Measurements from ENCODE around the gene GPR160. TPM values are rescaled to one million over a fixed set of nuclear protein-coding genes. Genes with fewer than 3 reads are reported as not detected.

The GPR160 gene
- total RNA-seq, 4 donors from 2014 or later: 0.62 to 2.1 (median 1.2) TPM

GRCh38 chr3:170083343-170083742 lies 45.5 kb downstream of the GPR160 start:
- H3K4me3 ChIP-seq: no peak overlapping the region
- no peak overlapping the region for H3K27ac ChIP-seq
- no peak for DNase-seq
- no peaks in the 10 kb centered on the region for H3K4me1 ChIP-seq
- H3K27me3 ChIP-seq: no peaks in the 10 kb centered on the region
- H3K9me3 ChIP-seq: no peaks in the 10 kb centered on the region
- intact Hi-C loops (cut with DNase I; ENCODE audit: low total_unique reads): no loop called here
- no peak for ATAC-seq
- no peak for TF ChIP-seq CTCF (IDR thresholded peaks at IDR 0.05 in 4 of 5, conservative IDR thresholded peaks at IDR 0.05 in 1 of 5)
- TF ChIP-seq POLR2A (IDR thresholded peaks at IDR 0.05): no peak
- H3K36me3 ChIP-seq: peaks cover 0 to 18% of the 10 kb centered on the region in 2 donors
- in situ Hi-C loops (cut with MboI; ENCODE audit: low sequenced_read_pairs in 4 of 4): no loop called here

DNA sequence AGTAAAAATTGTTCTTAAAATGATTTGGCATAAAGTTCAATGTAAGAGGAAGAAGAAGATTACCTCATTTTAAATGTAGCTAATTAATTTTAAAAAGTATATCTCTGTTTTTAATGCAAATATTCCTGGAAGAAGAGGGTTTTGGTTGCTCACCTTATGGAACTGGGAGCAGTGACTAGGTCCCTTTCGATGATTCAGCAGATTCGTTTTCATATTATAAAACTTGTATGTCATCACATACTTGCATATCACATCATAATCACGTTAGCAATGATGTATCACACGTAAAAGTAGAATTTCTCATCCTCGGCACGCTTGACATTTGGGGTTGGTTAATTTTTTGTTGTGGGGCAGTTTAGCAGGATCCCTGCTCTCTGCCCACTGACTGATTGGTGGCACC lies 47.6 kb downstream of the GPR160 start:
- Histone ChIP-seq H3K4me3 (no peak overlapping the region), H3K27me3 (no peaks in the 10 kb centered on the region), H3K27ac (no peak overlapping the region), H3K9me3 (no peaks in the 10 kb centered on the region), H3K36me3 (peaks cover 0 to 22% of the 10 kb centered on the region in 2 donors), H3K4me1 (no peaks in the 10 kb centered on the region)
- intact Hi-C loops (cut with DNase I; ENCODE audit: low total_unique reads) (no loop called here), in situ Hi-C loops (cut with MboI; ENCODE audit: low sequenced_read_pairs in 4 of 4) (no loop called here)
- TF ChIP-seq CTCF (IDR thresholded peaks at IDR 0.05 in 4 of 5, conservative IDR thresholded peaks at IDR 0.05 in 1 of 5) (peak in 1 of 5 experiments; percentile 4), POLR2A (IDR thresholded peaks at IDR 0.05) (no peak)
- ATAC-seq (no peak), DNase-seq (no peak)

DNA sequence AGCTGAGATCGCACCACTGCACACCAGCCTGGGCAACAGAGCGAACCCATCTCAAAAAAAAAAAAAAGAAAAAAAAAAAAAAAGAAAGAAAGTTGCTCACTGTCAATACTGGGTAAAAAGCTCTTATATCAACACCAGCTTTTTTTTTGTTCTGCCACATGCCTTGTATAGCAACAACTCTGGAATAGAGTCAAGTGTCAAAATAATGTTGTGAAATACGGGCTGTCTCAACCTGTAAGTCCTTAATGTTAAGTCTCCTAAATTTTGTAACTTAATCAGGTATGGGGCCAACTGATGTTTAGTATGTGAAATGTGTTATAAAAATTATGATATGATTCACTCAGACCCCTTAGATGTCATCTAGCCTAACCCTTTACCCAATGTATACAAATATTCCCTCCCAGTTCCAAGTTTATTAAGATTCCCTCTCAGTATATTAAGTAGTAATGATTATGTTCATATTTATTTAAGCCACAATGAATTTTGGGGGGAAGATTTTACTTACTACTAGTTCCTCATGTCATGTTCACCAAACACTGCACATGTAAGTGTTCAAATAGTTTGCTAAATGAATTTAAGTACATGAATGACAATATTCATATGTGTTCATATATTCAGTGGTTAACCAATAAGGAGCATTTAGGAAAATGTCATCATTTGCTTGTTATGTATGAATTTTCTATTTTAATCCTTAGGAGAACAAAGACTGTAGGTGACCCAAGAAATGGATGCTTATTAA lies 52.2 kb downstream of the GPR160 start:
- Histone ChIP-seq H3K27ac (no peak overlapping the region), H3K4me3 (no peak overlapping the region), H3K9me3 (no peaks in the 10 kb centered on the region), H3K27me3 (no peaks in the 10 kb centered on the region), H3K4me1 (no peaks in the 10 kb centered on the region), H3K36me3 (peaks cover 0 to 32% of the 10 kb centered on the region in 2 donors)
- DNase-seq (no peak), ATAC-seq (no peak)
- in situ Hi-C loops (cut with MboI; ENCODE audit: low sequenced_read_pairs in 4 of 4): no loop called here
- TF ChIP-seq CTCF (IDR thresholded peaks at IDR 0.05 in 4 of 5, conservative IDR thresholded peaks at IDR 0.05 in 1 of 5) (no peak), POLR2A (IDR thresholded peaks at IDR 0.05) (no peak)
- intact Hi-C loops (cut with DNase I; ENCODE audit: low total_unique reads): no loop called here

DNA sequence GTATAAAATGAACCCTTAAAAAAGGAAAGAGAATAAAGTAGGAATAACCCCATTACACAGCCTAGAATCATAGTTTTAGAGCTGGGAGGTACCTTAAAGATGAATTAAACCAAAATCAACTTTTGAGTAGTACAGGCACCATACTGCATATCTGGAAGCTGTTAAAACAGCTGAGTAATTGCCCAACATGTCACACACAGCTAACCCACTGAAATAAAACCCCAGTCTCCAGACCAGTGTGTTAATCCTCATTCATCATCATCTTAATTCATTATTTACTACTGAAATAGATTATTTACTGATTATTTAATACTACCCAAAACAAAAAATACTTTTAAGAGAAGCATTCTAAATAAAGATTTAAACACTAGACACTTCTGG lies 52.8 kb downstream of the GPR160 start:
- Histone ChIP-seq H3K4me3 (no peak overlapping the region), H3K27ac (no peak overlapping the region), H3K9me3 (no peaks in the 10 kb centered on the region), H3K27me3 (no peaks in the 10 kb centered on the region), H3K36me3 (peaks cover 0 to 32% of the 10 kb centered on the region in 2 donors), H3K4me1 (no peaks in the 10 kb centered on the region)
- in situ Hi-C loops (cut with MboI; ENCODE audit: low sequenced_read_pairs in 4 of 4) (no loop called here), intact Hi-C loops (cut with DNase I; ENCODE audit: low total_unique reads) (no loop called here)
- no peak for ATAC-seq
- no peak for DNase-seq
- no peak for TF ChIP-seq CTCF (IDR thresholded peaks at IDR 0.05 in 4 of 5, conservative IDR thresholded peaks at IDR 0.05 in 1 of 5)
- TF ChIP-seq POLR2A (IDR thresholded peaks at IDR 0.05): no peak

- in situ Hi-C loops (cut with MboI; ENCODE audit: low sequenced_read_pairs in 4 of 4): no loop called here
- Histone ChIP-seq H3K9me3 (no peaks in the 10 kb centered on the region), H3K4me3 (no peak overlapping the region), H3K27me3 (no peaks in the 10 kb centered on the region), H3K4me1 (no peaks in the 10 kb centered on the region), H3K36me3 (peaks cover 0 to 35% of the 10 kb centered on the region in 2 donors), H3K27ac (no peak overlapping the region)
- DNase-seq: no peak
- TF ChIP-seq CTCF (IDR thresholded peaks at IDR 0.05 in 4 of 5, conservative IDR thresholded peaks at IDR 0.05 in 1 of 5) (no peak), POLR2A (IDR thresholded peaks at IDR 0.05) (no peak)
- ATAC-seq: no peak
- intact Hi-C loops (cut with DNase I; ENCODE audit: low total_unique reads): no loop called here
Measured at GRCh38 chr3:170092907-170093306, 55.1 kb downstream of the GPR160 start.
